DMS 273 (cell line): ENCODE results near the gene MYOM3.

ENCODE experiments used
- DNase-seq: peaks from one replicate; lab custom pipeline; 2025; ENCODE audit not compliant: unreplicated experiment; lab: John Stamatoyannopoulos, UW

MYOM3 gene

GRCh38 chr1:24117132-24117531 is 5.2 kb upstream of the MYOM3 start:
- DNase-seq: no peak

- DNase-seq: no peak
These were observed 2.8 kb upstream of the MYOM3 start for GRCh38 chr1:24114753-24115152.

- DNase-seq: no peak
These were observed 1.7 kb upstream of the MYOM3 start for GRCh38 chr1:24113641-24114033.

- DNase-seq: no peak
These were observed 506 bp downstream of the MYOM3 start for GRCh38 chr1:24111262-24111995.

GRCh38 chr1:24110642-24111261 is 1.2 kb downstream of the MYOM3 start:
- DNase-seq: no peak

- no peak for DNase-seq
These were observed 2.1 kb downstream of the MYOM3 start for GRCh38 chr1:24109686-24110475.

GRCh38 chr1:24109166-24109483 is 2.8 kb downstream of the MYOM3 start:
- no peak for DNase-seq

- no peak for DNase-seq
These were observed 3.4 kb downstream of the MYOM3 start for GRCh38 chr1:24108334-24109165.

- no peak for DNase-seq
These were observed 4.3 kb downstream of the MYOM3 start for GRCh38 chr1:24107462-24108138.

GRCh38 chr1:24105368-24106160 is 6.4 kb downstream of the MYOM3 start:
- DNase-seq: no peak

GRCh38 chr1:24104854-24105253 is 7.1 kb downstream of the MYOM3 start:
- no peak for DNase-seq

GRCh38 chr1:24103879-24104278 is 8.1 kb downstream of the MYOM3 start:
- DNase-seq: no peak

- no peak for DNase-seq
These were observed 8.5 kb downstream of the MYOM3 start for GRCh38 chr1:24103408-24103807.

- DNase-seq: no peak
These were observed 9.0 kb downstream of the MYOM3 start for GRCh38 chr1:24102961-24103360.

GRCh38 chr1:24101796-24102586 is 9.9 kb downstream of the MYOM3 start:
- peak; percentile 12 for DNase-seq

- no peak for DNase-seq
These were observed 10.8 kb downstream of the MYOM3 start for GRCh38 chr1:24100945-24101737.

GRCh38 chr1:24098943-24099638 is 12.8 kb downstream of the MYOM3 start:
- DNase-seq: no peak

GRCh38 chr1:24098102-24098501 is 13.8 kb downstream of the MYOM3 start:
- DNase-seq: no peak
